Measurements from ENCODE around the gene ADGRD2.

GRCh38 chr9:124410321-124410913, 39.8 kb upstream of the ADGRD2 start:
- TF ChIP-seq CTCF (IDR thresholded peaks at IDR 0.05): peak; percentile 60; the same call in 1 of the 2 replicates
- TF ChIP-seq POLR2AphosphoS5 (IDR thresholded peaks at IDR 0.05; ENCODE audit: low read depth, low read length): no peak
- TF ChIP-seq TCF7L2 (IDR thresholded peaks at IDR 0.05; ENCODE audit: low read depth, low read length): no peak
- no peak for TF ChIP-seq REST (IDR thresholded peaks at IDR 0.05; ENCODE audit: insufficient read depth in 1 of 2, low read depth in 2 of 2, low read length in 1 of 2)
- TF ChIP-seq SIN3A (IDR thresholded peaks at IDR 0.05; ENCODE audit: borderline replicate concordance, insufficient read depth, low read depth, low read length): no peak

All from Panc1 (cell line).